Adrenal gland (tissue), 5 donors: ENCODE results near the gene MAGEC2.

Experiments used
- POLR2A ChIP-seq, 2 donors: fragments of 450-650 bp; IDR thresholded peaks; one replicate each; pipeline ENCODE4 v1.6.1; 2017; ENCODE audit warnings: antibody characterized with exemption in 2 of 2, mild to moderate bottlenecking in 2 of 2, moderate library complexity in 1 of 2
- TF ChIP-seq, protein P1 (sequence below), 6 experiments: fragments of 450-650 bp in 4 of 6; fragments of 200-600 bp in 2 of 6; sonication (generic) in 1 of 6; IDR thresholded peaks; 1 replicate in 5 of 6; 2 replicates in 1 of 6; pipeline versions ENCODE4 v1.5.1 to v1.8.0; 2016 to 2021; ENCODE audit warnings: antibody characterized with exemption in 6 of 6, mild to moderate bottlenecking in 2 of 6, moderate library complexity in 1 of 6
- donor health status: DM: no; HTN: no; CAD: no.

DNA sequence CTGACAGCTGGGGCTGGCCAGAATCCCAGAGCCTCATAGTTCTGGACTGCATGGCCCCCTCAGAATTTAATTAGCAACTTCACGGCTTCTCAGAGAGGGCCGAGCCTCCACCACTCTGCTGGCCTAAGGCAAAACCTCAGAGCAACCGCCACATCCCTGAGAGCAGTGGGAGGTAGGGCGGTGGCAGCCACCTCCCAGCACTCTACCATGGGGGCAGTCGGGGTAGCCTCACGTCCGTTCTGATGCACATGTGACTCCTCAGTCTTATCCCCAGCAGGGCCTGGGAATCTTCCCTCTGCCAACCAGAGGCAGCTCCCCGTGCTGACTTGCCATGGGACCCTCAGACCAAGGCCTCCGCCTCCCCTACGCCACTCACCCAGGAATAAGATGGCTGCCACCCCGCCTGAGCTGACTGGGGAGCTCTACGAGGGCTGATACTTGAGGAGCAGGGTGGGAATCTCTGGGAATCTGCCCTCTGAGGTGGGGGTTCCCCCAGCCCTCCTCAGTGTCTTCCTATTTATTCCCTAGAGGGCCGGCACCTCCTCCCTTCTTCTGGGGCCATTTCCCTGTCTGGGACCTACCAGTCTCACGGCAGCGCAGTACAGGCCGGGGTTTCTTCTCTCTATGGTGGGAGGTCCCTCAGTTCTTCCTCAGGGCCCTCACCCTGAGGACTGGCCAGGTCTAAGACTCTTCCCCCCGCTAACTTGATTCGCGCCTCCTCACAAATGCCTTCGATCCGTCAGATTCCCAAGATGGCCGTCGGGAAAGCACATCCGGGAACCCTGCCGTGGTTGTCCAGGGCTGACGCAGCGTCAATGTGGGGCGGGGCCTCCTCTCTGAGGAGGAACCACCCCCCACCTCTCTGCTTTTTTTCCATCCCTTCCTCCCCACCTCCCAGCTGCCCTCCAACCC lies at the start of gene MAGEC2:
- TF ChIP-seq, protein P1, sequence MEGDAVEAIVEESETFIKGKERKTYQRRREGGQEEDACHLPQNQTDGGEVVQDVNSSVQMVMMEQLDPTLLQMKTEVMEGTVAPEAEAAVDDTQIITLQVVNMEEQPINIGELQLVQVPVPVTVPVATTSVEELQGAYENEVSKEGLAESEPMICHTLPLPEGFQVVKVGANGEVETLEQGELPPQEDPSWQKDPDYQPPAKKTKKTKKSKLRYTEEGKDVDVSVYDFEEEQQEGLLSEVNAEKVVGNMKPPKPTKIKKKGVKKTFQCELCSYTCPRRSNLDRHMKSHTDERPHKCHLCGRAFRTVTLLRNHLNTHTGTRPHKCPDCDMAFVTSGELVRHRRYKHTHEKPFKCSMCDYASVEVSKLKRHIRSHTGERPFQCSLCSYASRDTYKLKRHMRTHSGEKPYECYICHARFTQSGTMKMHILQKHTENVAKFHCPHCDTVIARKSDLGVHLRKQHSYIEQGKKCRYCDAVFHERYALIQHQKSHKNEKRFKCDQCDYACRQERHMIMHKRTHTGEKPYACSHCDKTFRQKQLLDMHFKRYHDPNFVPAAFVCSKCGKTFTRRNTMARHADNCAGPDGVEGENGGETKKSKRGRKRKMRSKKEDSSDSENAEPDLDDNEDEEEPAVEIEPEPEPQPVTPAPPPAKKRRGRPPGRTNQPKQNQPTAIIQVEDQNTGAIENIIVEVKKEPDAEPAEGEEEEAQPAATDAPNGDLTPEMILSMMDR (IDR thresholded peaks at IDR 0.05), result no peak
- TF ChIP-seq POLR2A (IDR thresholded peaks at IDR 0.05), result no peak
